DOHH2 (cell line): Measurements from ENCODE around the gene GPR137C.

ENCODE experiments used
- H3F3A ChIP-seq: fragments of 200-600 bp; sonication (generic), shearing (Covaris generic); 2 replicates; pipeline ENCODE4 v1.6.0; 2016; ENCODE audit warnings: antibody characterized with exemption, mild to moderate bottlenecking; ENCODE audit not compliant: control insufficient read depth, insufficient read depth
- H3K27ac ChIP-seq: fragments of 200-600 bp; sonication (generic); 2 replicates; pipeline ENCODE4 v1.5.1; 2014; ENCODE audit warnings: low read depth, mild to moderate bottlenecking, low read length, moderate library complexity
- H3K27me3 ChIP-seq: fragments of 200-600 bp; sonication (generic); 2 replicates; pipeline ENCODE4 v1.6.1; 2014; ENCODE audit warnings: mild to moderate bottlenecking, low read length, mixed read lengths; ENCODE audit not compliant: control insufficient read depth
- H3K36me3 ChIP-seq: fragments of 200-600 bp; sonication (generic); 2 replicates; pipeline ENCODE4 v1.6.1; 2014; ENCODE audit warnings: mild to moderate bottlenecking, low read length, moderate library complexity, mixed read lengths; ENCODE audit not compliant: control insufficient read depth
- H3K4me1 ChIP-seq: fragments of 200-600 bp; sonication (generic); 2 replicates; pipeline ENCODE4 v1.6.1; 2014; ENCODE audit warnings: mild to moderate bottlenecking, low read length, mixed read lengths; ENCODE audit not compliant: control insufficient read depth
- H3K4me2 ChIP-seq: fragments of 200-600 bp; sonication (generic); 2 replicates; pipeline ENCODE4 v1.6.0; 2014; ENCODE audit warnings: mild to moderate bottlenecking, low read length, moderate library complexity
- H3K4me3 ChIP-seq: fragments of 200-600 bp; sonication (generic); 2 replicates; pipeline ENCODE4 v1.5.1; 2014; ENCODE audit warnings: mild to moderate bottlenecking, low read length, mixed read lengths
- H3K79me2 ChIP-seq: fragments of 200-600 bp; sonication (generic); 2 replicates; pipeline ENCODE4 v1.6.1; 2014; ENCODE audit warnings: mild to moderate bottlenecking, low read length, mixed read lengths; ENCODE audit not compliant: control insufficient read depth
- H3K9me2 ChIP-seq: fragments of 200-600 bp; sonication (generic); replicated peaks from 2 replicates; pipeline ENCODE4 v1.6.1; 2014; ENCODE audit warnings: mild to moderate bottlenecking, low read length, mixed read lengths; ENCODE audit not compliant: control insufficient read depth
- H3K9me3 ChIP-seq: fragments of 200-600 bp; sonication (generic); 2 replicates; pipeline ENCODE4 v1.6.1; 2014; ENCODE audit warnings: antibody characterized with exemption, low read length, mixed read lengths; ENCODE audit not compliant: control insufficient read depth, insufficient read depth
- H4K20me1 ChIP-seq: fragments of 200-600 bp; sonication (generic); 2 replicates; pipeline ENCODE4 v1.6.0; 2014; ENCODE audit warnings: low read depth, mild to moderate bottlenecking, antibody characterized with exemption, low read length, moderate library complexity; ENCODE audit not compliant: control insufficient read depth, insufficient read depth
- EZH2phosphoT487 ChIP-seq: fragments of 200-600 bp; sonication (generic); IDR thresholded peaks from 2 replicates; pipeline ENCODE4 v1.6.1; 2017; ENCODE audit warnings: borderline replicate concordance, mild to moderate bottlenecking, antibody characterized with exemption, low read length, moderate library complexity, mixed read lengths
- TF ChIP-seq, protein P1 (sequence below): fragments of 200-600 bp; sonication (generic); IDR thresholded peaks from one replicate; pipeline ENCODE4 v1.5.1; 2014; ENCODE audit warnings: antibody characterized with exemption, mild to moderate bottlenecking, low read depth, low read length; ENCODE audit not compliant: poor library complexity, severe bottlenecking

GPR137C gene

DNA sequence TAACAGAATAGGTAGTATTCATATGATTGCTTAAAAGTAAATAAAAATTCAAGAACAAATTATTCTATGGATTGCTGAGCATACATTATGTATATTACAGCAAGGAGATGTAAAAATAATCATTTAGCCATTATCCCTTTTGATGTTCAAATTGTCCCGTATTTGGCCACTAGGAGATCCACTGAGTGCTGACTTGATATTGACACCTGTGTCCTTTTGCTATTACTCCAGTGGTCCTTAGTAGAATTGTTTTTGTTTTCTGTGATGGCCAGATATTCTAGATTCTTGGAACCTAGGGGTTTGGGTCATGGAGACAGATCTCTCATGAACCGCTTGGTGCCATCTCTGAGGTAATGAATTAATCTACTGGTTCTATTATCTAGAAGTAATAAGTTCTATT is 126.0 kb downstream of the GPR137C start:
- no peak for TF ChIP-seq EZH2phosphoT487
- TF ChIP-seq, protein P1, sequence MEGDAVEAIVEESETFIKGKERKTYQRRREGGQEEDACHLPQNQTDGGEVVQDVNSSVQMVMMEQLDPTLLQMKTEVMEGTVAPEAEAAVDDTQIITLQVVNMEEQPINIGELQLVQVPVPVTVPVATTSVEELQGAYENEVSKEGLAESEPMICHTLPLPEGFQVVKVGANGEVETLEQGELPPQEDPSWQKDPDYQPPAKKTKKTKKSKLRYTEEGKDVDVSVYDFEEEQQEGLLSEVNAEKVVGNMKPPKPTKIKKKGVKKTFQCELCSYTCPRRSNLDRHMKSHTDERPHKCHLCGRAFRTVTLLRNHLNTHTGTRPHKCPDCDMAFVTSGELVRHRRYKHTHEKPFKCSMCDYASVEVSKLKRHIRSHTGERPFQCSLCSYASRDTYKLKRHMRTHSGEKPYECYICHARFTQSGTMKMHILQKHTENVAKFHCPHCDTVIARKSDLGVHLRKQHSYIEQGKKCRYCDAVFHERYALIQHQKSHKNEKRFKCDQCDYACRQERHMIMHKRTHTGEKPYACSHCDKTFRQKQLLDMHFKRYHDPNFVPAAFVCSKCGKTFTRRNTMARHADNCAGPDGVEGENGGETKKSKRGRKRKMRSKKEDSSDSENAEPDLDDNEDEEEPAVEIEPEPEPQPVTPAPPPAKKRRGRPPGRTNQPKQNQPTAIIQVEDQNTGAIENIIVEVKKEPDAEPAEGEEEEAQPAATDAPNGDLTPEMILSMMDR, result peak; percentile 51
- no peaks in the 10 kb centered on the region for H3K4me1 ChIP-seq
- no peaks in the 10 kb centered on the region for H4K20me1 ChIP-seq
- no peak overlapping the region for H3K4me3 ChIP-seq
- no peak overlapping the region for H3K27ac ChIP-seq
- peaks cover 10% of the 10 kb centered on the region; the same call in 1 of the 2 replicates for H3K79me2 ChIP-seq
- H3K27me3 ChIP-seq, result no peaks in the 10 kb centered on the region
- no peaks in the 10 kb centered on the region for H3K9me2 ChIP-seq
- H3F3A ChIP-seq, result no peaks in the 10 kb centered on the region
- peaks cover 39% of the 10 kb centered on the region for H3K36me3 ChIP-seq
- H3K9me3 ChIP-seq, result no peaks in the 10 kb centered on the region
- H3K4me2 ChIP-seq, result no peak overlapping the region

DNA sequence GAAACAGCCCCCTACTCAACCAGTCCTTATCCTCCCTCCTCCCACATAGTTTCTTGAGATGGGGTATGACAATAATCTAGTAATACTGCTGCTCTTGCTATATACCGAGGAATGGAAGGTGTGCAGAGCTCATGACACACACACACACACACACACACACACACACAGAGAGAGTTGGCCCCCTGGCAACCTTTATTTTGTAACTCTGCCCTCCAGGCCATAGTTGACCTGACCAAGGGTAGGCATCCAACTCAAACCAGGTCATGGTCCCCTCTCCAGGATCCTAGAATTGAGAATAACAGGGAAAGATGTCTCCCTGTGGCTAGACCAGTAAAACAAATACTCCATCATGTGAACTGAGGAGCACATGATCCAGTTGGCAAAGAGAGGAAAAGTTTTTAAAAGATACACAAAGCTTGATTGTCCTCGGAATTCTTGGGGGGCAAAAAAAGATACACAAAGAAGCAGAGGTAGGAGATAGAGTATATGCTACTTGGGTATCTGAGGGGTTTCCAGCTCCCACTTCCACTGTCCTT is 131.4 kb downstream of the GPR137C start:
- Histone ChIP-seq H3K9me2 (no peaks in the 10 kb centered on the region), H3K79me2 (peaks cover 65% of the 10 kb centered on the region), H3K9me3 (no peaks in the 10 kb centered on the region), H3K4me2 (no peak overlapping the region), H3K27ac (no peak overlapping the region), H3F3A (no peaks in the 10 kb centered on the region), H3K4me3 (no peak overlapping the region), H3K27me3 (no peaks in the 10 kb centered on the region), H3K36me3 (peaks cover 9% of the 10 kb centered on the region), H3K4me1 (peaks cover 13% of the 10 kb centered on the region), H4K20me1 (peaks cover 8% of the 10 kb centered on the region; the same call in 1 of the 2 replicates)
- TF ChIP-seq EZH2phosphoT487, result no peak
- TF ChIP-seq, protein P1, result no peak

DNA sequence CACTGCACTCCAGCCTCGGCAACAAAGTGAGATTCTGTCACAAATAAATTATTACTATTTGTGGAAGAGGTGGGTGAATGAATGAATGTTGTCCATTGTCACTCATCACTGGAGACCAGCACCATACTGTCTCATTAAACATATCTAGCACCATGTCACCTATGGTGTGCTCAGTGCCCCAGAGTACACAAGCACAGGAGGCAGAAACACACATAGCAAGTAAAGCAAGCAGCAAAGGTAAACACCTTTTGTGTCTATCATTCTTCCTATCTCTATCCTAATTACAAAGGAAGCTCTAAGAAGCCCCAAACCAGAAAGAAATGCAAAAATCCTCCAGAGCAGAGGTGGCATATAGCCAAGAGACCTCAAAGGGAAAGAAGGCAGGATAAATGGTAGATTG is 133.5 kb downstream of the GPR137C start:
- H3K4me3 ChIP-seq, result no peak overlapping the region
- no peaks in the 10 kb centered on the region for H3F3A ChIP-seq
- peaks cover 86% of the 10 kb centered on the region for H3K79me2 ChIP-seq
- H3K36me3 ChIP-seq, result peaks cover 5% of the 10 kb centered on the region
- no peaks in the 10 kb centered on the region for H3K27me3 ChIP-seq
- H3K9me2 ChIP-seq, result no peaks in the 10 kb centered on the region
- H3K4me2 ChIP-seq, result no peak overlapping the region
- H3K4me1 ChIP-seq, result peaks cover 13% of the 10 kb centered on the region
- TF ChIP-seq, protein P1, result no peak
- TF ChIP-seq EZH2phosphoT487, result no peak
- H3K9me3 ChIP-seq, result no peaks in the 10 kb centered on the region
- peaks cover 8% of the 10 kb centered on the region; the same call in 1 of the 2 replicates for H4K20me1 ChIP-seq
- H3K27ac ChIP-seq, result no peak overlapping the region
